ENCODE data around the gene SPEM3.

The SPEM3 gene

DNA sequence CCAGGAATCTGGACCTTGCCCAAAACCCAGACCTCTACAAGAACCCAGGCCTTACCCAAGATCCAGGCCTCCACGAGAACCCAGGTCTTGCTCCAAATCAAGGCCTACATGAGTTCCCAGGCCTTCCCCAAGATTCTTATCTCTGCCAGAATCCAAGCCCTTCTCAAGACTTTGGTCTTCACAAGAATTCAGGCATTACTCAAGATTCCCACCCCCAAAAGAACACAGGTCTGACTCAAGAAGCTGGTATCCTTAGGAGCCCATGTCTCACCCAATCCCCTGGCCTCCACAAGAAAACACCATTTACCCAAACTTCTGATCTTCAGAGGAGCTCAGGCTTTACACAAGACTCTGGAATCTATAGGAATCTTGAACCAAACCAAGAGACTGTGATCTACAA is 2.6 kb downstream of the SPEM3 start:
- TF ChIP-seq, protein P1, sequence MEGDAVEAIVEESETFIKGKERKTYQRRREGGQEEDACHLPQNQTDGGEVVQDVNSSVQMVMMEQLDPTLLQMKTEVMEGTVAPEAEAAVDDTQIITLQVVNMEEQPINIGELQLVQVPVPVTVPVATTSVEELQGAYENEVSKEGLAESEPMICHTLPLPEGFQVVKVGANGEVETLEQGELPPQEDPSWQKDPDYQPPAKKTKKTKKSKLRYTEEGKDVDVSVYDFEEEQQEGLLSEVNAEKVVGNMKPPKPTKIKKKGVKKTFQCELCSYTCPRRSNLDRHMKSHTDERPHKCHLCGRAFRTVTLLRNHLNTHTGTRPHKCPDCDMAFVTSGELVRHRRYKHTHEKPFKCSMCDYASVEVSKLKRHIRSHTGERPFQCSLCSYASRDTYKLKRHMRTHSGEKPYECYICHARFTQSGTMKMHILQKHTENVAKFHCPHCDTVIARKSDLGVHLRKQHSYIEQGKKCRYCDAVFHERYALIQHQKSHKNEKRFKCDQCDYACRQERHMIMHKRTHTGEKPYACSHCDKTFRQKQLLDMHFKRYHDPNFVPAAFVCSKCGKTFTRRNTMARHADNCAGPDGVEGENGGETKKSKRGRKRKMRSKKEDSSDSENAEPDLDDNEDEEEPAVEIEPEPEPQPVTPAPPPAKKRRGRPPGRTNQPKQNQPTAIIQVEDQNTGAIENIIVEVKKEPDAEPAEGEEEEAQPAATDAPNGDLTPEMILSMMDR (IDR thresholded peaks at IDR 0.05; ENCODE audit: insufficient read depth, low read length, missing control alignments): no peak
- ChIA-PET POLR2A (no interaction called here), CTCF (interaction anchor here (1.9 kb wide), 1 partner anchor 75 kb away, joined by 7 read pairs; the partner anchor contains the start of gene TMEM95)
- H3K4me3 ChIP-seq (ENCODE audit: low read depth, low read length): no peak overlapping the region
- no peak for DNase-seq (ENCODE audit: low read depth, low spot score)

GRCh38 chr17:7432296-7432695 is 3.6 kb downstream of the SPEM3 start:
- no peak for DNase-seq (ENCODE audit: low read depth, low spot score)
- ChIA-PET CTCF (interaction anchor here (0.8 to 1.9 kb wide), 2 partner anchors 77 to 129 kb away, joined by 3 to 7 read pairs; partner anchors contain the start of genes SENP3 and TMEM95), POLR2A (no interaction called here)
- no peak overlapping the region for H3K4me3 ChIP-seq (ENCODE audit: low read depth, low read length)
- TF ChIP-seq, protein P1 (IDR thresholded peaks at IDR 0.05; ENCODE audit: insufficient read depth, low read length, missing control alignments): no peak

DNA sequence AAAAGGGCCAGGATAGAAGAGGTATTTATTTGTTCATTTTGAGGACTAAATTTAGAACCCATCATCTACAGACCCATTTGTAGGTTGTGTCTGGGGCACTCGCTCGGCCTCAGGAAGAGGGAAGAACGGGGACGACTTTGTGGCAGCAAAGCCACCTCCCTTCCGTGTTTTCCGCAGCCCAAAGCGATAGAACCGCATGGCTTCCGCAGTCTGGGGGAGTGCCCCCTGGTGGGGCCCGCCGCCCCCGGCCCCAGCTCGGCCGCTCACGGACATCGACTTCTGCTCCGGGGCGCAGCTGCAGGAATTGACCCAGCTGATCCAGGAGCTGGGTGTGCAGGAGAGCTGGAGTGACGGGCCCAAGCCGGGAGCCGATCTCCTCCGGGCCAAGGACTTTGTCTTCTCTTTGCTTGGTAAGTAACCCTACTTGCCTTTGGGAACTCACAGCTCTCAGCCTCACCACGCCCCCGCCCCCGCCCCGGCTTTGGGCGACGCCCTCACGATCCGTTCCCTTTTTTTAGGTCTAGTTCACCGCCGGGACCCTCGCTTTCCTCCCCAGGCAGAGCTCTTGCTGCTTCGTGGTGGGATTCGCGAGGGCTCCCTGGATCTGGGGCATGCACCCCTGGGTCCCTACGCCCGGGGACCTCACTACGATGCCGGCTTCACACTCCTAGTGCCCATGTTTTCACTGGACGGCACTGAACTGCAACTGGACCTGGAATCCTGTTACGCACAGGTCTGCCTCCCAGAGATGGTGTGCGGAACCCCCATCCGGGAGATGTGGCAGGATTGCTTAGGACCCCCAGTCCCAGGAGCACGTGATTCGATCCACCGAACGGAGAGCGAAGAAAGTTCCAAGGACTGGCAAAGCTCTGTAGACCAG is 7.3 kb downstream of the SPEM3 start:
- TF ChIP-seq, protein P1 (IDR thresholded peaks at IDR 0.05; ENCODE audit: insufficient read depth, low read length, missing control alignments): no peak
- ChIA-PET POLR2A (interaction anchor here (0.5 to 2.9 kb wide), 7 partner anchors 22 to 49 kb away, joined by 3 to 19 read pairs (median 4); partner anchors contain the start of genes PLSCR3, POLR2A, TMEM256 and ZBTB4), CTCF (interaction anchor here (1.1 to 5.3 kb wide), 24 partner anchors 11 to 158 kb away, joined by 3 to 62 read pairs (median 6); partner anchors contain the start of genes CHRNB1, NLGN2, PLSCR3 and SENP3)
- H3K4me3 ChIP-seq (ENCODE audit: low read depth, low read length): peak overlapping the region; percentile 56
- DNase-seq (ENCODE audit: low read depth, low spot score): no peak

DNA sequence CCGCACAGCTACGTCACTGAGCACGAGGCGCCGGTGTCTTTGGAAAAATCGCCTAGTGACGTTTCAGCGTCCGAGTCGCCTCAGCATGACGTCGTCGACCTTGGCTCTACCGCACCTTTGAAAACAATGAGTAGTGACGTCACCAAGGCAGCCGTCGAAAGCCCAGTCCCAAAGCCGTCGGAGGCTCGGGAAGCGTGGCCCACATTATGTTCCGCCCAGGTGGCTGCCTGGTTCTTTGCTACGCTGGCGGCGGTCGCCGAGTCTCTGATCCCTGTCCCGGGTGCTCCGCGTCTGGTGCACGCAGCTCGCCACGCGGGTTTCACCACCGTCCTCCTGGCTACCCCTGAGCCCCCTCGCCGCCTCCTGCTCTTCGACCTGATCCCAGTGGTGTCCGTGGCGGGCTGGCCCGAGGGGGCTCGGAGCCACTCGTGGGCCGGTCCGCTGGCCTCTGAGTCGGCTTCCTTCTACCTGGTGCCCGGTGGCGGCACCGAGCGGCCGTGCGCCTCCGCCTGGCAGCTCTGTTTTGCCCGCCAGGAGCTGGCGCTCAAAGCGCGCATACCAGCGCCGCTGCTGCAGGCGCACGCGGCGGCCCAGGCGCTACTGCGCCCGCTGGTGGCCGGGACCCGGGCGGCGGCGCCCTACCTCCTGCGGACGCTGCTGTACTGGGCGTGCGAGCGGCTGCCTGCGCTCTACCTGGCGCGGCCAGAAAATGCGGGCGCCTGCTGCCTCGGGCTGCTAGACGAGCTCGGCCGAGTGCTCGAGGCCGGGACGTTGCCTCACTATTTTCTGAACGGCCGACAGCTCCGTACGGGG is 8.1 kb downstream of the SPEM3 start:
- peak overlapping the region; percentile 56 for H3K4me3 ChIP-seq (ENCODE audit: low read depth, low read length)
- no peak for DNase-seq (ENCODE audit: low read depth, low spot score)
- POLR2A ChIA-PET: interaction anchor here (0.5 to 2.9 kb wide), 8 partner anchors 8 to 54 kb away, joined by 3 to 19 read pairs (median 4); partner anchors contain the start of genes PLSCR3, POLR2A, SPEM3 and TMEM256
- TF ChIP-seq, protein P1 (IDR thresholded peaks at IDR 0.05; ENCODE audit: insufficient read depth, low read length, missing control alignments): peak; percentile 76
- CTCF ChIA-PET: interaction anchor here (0.6 to 5.3 kb wide), 36 partner anchors 11 to 391 kb away, joined by 3 to 62 read pairs (median 5); partner anchors contain the start of genes CHRNB1, NLGN2, PLSCR3 and SENP3

GRCh38 chr17:7437369-7437863 is 8.8 kb downstream of the SPEM3 start:
- no peak for DNase-seq (ENCODE audit: low read depth, low spot score)

More at GRCh38 chr17:7437369-7437863, 8.8 kb downstream of the SPEM3 start:
- TF ChIP-seq, protein P1 (IDR thresholded peaks at IDR 0.05; ENCODE audit: insufficient read depth, low read length, missing control alignments): no peak
- H3K4me3 ChIP-seq (ENCODE audit: low read depth, low read length): peak overlapping the region; percentile 45
- CTCF ChIA-PET: interaction anchor here (0.6 to 5.3 kb wide), 31 partner anchors 10 to 392 kb away, joined by 3 to 62 read pairs (median 6); partner anchors contain the start of genes CHRNB1, NLGN2, PLSCR3 and SENP3
- POLR2A ChIA-PET: interaction anchor here (0.7 to 2.9 kb wide), 5 partner anchors 9 to 47 kb away, joined by 3 to 19 read pairs (median 5); partner anchors contain the start of genes POLR2A, SPEM3 and ZBTB4
